ENCODE results near the gene PRKG1. TPM values are rescaled to one million over a fixed set of nuclear protein-coding genes. Genes with fewer than 3 reads are reported as not detected.
"Not testable (repeated sequence)": the region's sequence is repeated elsewhere in the genome, so short reads cannot be mapped to it uniquely, and the experiment has no call there.

PRKG1 gene
- total RNA-seq, 1 donor: 67.3 TPM

DNA sequence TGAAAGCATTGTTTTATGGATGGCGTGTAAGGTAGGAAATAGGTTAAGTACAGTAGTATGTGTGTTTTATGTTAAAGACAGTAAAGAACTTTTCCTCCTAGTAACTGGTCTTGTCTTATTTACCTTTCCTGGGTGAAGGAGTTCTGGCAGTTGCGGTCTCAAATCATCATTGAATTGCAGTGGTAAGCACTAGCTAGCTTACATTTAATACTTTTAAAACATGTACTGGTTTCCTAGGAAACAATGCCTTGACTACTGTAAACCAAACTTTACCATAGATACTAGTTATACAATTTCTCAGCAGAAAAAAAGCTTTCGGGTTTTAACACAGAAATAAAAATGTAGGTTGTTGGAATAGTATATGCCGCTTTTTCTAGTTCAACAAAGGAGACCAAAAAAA, 37.7 kb downstream of the PRKG1 start:
- no peak for DNase-seq (ENCODE audit: low read depth in 2 of 3, low spot score in 2 of 3)

DNA sequence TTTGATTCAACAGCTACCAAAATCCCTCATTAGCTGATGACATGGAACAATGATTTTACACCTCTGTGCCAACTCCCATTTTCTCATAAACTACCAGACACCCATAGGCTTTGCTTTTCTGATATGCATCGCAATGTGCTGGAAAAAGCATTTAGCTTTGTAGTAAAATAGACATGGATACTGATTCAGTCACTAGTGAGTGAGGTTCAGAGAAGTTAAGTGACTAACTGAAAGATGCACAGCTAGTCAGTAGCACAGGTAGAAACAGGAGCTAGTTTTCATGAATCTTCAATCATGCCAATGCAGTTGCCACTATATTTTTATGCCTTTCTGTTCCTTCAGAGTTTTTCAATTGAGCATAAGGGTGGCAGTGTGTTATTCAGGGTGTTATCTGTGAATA, 38.7 kb downstream of the PRKG1 start:
- DNase-seq (ENCODE audit: low read depth in 2 of 3, low spot score in 2 of 3): no peak

- no peak for DNase-seq (ENCODE audit: low read depth in 2 of 3, low spot score in 2 of 3)
Observed at GRCh38 chr10:51117053-51117660, 42.9 kb downstream of the PRKG1 start.

GRCh38 chr10:51117794-51118193, 43.5 kb downstream of the PRKG1 start:
- no peak for DNase-seq (ENCODE audit: low read depth in 2 of 3, low spot score in 2 of 3)

- no peak for DNase-seq (ENCODE audit: low read depth in 2 of 3, low spot score in 2 of 3)
Observed at GRCh38 chr10:51119441-51119840, 45.2 kb downstream of the PRKG1 start.

DNA sequence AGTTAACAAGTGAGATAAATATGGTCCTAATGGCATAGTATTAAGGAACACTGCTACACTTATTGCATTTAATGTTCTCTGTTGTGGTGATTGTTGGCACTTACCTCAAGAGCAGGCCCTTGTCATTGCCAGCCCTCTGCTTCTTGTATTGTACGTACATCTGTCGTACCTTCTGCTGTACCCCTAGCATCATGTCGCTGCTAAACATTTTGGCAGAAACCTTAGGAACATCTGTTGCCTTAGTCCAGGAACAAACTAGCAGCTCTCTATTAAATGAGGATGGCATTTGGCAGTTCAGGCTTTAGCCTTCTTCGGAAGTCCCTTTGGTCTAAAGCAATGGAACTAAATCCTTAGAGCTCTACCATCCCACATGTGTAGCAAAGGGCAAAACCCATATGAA, 47.6 kb downstream of the PRKG1 start:
- no peak for DNase-seq (ENCODE audit: low read depth in 2 of 3, low spot score in 2 of 3)

GRCh38 chr10:51124852-51125251, 50.6 kb downstream of the PRKG1 start:
- DNase-seq (ENCODE audit: low read depth in 2 of 3, low spot score in 2 of 3): no peak

DNA sequence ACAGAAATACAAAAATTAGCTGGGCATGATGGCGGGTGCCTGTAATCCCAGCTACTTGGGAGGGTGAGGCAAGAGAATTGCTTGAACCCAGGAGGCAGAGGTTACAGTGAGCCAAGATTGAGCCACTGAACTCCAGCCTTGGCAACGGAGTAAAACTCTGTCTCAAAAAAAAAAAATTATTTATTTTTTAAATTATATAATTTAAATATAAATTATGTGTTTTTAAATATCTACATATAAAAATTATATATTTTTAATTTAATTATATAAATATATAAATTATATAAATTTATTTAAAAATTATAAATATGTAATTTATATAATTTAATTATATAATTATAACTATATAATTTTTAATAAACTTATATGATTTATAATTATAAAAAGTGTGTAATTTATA, 51.2 kb downstream of the PRKG1 start:
- DNase-seq (ENCODE audit: low read depth in 2 of 3, low spot score in 2 of 3): no peak

DNA sequence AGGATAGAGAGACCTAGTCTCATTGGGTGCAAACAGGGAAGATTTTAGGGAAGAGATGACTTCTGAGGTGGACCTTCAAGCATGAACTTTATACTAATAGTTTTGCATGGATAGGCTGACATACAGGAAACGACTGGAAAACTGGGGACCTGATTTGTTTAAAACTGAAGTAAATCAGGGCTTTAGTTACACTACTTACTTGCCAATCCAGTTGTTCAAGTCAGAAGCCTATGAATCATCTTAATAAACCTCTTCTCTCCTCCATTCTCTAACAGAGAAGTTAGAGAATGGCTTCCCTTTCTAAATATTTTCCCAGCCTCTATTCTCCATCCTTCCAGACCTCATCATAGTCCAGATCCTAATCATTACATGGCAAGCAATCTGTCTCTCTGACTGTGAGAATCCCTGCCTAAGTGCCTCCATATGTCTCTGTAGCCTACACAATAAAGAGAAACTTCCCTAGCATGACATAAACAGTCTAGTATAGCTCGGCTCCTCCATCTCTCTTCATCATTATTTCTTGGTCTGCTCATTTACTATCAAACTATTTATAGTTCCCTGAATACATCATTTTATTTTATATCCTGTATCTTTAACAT, 55.8 kb downstream of the PRKG1 start:
- no peak for DNase-seq (ENCODE audit: low read depth in 2 of 3, low spot score in 2 of 3)

DNA sequence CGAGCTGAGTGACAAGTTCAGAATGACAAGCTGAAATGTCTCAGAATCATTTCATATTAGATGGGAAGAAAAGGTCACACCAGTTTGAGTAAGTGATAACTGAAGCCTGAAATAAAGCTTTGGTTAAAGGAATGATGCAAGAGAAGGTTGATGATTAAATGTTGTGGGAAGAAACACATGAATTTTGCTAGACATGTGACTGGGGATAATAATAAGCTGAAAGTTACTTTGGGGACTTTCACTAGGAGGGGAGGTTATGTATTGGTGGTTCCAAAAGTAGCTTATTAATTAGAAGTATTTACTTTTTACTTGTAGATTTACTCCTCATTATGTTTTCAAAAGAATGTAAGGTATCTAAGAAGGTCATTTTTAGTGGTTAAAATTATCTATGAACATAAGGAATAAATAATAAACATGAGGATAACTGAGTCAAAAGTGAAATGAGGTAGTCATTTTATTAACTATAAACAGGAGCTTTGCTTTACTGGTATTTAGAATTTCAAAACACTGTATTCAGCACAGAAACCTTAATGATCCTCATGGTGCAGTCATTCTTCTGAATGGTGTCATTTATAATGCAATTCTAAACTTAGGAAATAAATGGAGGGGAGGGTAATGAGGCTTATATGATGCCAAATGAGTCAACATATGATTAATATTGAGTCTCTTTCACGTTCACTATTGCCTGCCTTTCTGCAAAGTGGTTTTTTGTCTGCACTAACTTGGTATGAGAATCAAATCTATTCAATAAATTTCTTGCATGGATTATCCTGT, 63.7 kb downstream of the PRKG1 start:
- DNase-seq (ENCODE audit: low read depth in 2 of 3, low spot score in 2 of 3): no peak

DNA sequence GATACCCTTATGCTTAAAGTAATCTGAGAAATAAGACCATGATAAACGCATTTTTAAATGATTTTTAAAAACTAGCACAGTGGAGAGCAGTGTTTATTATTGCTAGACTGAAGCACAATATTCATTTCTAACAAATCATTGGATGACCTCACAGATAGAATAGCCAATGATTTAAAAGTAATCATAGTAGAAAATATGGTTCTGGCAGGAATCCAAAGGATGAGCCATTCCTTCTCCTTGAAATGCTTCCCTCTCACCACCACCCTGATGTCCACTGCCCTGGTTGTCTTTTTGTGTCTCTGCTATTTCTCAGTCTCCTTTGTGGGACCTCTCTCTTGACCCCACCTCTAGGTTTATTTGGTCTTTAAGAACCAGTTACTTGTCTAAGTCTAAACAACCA, 64.9 kb downstream of the PRKG1 start:
- DNase-seq (ENCODE audit: low read depth in 2 of 3, low spot score in 2 of 3): no peak

GRCh38 chr10:51141010-51141409, 66.7 kb downstream of the PRKG1 start:
- no peak for DNase-seq (ENCODE audit: low read depth in 2 of 3, low spot score in 2 of 3)

- no peak for DNase-seq (ENCODE audit: low read depth in 2 of 3, low spot score in 2 of 3)
Observed at GRCh38 chr10:51144161-51144781, 70.0 kb downstream of the PRKG1 start.

DNA sequence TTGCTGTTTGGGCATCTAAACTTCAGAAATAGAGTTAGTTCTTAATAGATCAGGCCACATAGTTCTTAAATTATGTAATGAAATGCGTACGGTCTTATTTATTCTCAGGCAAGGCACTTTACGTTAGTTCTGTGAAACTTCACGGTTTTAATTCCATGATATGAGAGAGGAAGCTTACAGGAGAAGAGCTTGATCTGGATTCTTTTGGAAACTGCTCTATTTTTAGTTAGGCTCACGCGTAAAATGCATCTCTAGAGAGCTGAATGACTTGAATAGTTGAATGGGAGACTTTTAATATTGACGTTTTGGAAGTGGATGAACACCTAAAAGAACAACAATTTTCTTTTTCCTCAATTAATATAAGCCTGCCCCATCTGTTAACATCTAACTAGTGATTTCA, 71.1 kb downstream of the PRKG1 start:
- no peak for DNase-seq (ENCODE audit: low read depth in 2 of 3, low spot score in 2 of 3)

DNA sequence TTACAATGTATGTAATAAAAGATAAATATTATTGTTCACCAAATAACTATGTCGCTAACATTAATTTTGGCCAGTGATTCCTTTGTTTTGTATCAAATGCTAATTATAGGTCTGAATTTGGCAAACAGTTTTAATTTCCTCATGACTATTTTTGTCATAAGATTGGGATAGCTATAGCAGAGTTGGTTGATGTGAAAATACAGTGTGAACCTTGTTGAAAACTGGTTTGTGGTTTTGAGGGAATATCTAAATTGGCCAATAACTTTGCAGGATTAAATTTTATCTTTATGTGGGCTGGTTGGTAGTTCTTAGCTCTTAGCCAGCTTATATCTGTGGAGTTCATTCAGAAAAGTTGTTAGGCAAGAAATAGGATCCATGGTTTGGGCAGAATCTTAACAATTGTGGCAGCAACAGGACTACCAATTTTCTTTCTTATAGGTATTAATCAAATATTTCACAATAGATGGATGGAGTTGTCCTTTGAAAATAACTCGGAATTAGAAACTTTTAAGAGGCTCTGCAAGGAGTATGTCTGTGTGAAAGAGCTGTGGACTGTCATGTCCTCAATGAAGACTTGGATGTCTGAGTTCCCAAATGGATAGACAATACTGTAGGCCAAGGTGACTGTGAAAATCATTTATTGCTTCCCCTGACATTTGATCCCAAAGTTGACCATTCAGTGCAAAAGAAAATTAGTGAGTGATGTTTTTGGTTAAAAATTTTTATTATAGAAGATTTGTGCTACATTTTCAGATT, 73.5 kb downstream of the PRKG1 start:
- no peak for DNase-seq (ENCODE audit: low read depth in 2 of 3, low spot score in 2 of 3)

DNA sequence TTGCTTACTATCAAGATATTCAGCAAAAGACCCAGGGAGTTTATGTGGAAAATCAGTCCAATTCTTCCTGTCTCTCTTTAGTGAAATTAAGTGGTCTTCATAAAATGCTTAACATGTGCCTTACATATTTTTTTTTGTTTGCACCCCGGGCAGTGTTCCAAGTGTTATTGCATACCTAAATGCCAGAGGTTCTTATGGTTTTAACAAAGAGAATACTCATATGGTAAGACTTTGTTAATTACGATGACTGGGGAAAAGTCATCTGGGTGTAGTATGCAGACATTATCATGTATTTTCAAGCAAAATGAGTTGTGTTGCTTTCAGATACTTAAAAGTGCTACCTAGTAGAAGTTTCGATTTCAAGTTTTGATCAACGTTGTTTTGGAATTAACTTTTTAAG, 82.6 kb downstream of the PRKG1 start:
- DNase-seq (ENCODE audit: low read depth in 2 of 3, low spot score in 2 of 3): no peak

DNA sequence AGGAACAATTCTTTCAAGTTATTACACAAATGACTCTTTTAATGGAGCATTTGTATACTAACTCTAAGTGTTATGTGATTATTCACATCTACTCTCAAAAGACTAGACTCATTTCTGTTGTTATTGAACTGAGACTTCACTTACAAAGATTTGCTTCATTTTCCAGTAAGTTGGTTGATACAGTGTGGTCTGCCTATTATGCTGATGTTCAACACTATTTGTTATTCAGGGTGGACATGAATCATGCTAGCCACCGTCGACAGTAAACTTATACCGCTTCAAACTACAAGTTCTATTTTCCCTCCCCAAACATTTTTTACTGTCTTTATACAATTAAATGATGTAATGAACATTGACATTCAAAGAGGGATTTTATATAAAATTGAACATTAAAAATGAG, 84.5 kb downstream of the PRKG1 start:
- DNase-seq (ENCODE audit: low read depth in 2 of 3, low spot score in 2 of 3): no peak

GRCh38 chr10:51159841-51160240, 85.6 kb downstream of the PRKG1 start:
- no peak for DNase-seq (ENCODE audit: low read depth in 2 of 3, low spot score in 2 of 3)

DNA sequence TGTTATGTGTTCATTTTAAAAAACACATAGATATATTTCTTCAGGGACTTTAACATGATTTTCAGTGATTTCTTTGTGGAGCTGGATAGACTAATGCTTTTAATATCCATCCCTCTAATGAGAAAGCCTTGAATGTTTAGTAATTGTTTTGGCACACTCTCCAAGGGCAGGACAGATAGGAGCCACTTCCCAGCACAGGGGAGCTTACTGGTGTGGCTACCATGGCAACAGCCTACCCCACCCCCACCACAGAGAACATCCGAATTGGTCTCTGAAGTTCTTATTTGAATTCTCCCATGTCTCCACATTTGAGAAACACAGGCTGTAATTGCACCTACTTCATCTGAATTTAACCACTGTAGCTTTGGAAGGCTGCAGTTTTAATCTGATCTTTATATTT, 87.7 kb downstream of the PRKG1 start:
- no peak for DNase-seq (ENCODE audit: low read depth in 2 of 3, low spot score in 2 of 3)

DNA sequence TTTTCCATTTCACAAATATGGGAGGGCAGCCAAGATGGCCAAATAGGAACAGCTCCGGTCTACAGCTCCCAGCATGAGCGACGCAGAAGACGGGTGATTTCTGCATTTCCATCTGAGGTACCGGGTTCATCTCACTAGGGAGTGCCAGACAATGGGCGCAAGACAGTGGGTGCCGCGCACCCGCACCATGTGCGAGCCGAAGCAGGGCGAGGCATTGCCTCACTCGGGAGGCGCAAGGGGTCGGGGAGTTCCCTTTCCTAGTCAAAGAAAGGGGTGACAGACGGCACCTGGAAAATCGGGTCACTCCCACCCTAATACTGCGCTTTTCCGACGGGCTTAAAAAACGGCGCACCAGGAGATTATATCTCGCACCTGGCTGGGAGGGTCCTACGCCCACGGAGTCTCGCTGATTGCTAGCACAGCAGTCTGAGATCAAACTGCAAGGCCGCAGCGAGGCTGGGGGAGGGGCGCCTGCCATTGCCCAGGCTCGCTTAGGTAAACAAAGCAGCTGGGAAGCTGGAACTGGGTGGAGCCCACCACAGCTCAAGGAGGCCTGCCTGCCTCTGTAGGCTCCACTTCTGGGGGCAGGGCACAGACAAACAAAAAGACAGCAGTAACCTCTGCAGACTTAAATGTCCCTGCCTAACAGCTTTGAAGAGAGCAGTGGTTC, 89.2 kb downstream of the PRKG1 start:
- DNase-seq (ENCODE audit: low read depth in 2 of 3, low spot score in 2 of 3): not testable (repeated sequence)
